AG09319 (cell line): ENCODE results near the gene ATG7.

Source experiments
- DNase-seq: peaks from one replicate; pipeline ENCODE4 v3.0.0-alpha.2; 2010; ENCODE audit warnings: low read depth; ENCODE audit errors: extremely low read depth
- CTCF ChIP-seq: IDR thresholded peaks from 2 replicates; pipeline ENCODE4 v1.5.1; 2011; ENCODE audit warnings: low read depth, mild to moderate bottlenecking, inconsistent platforms, low read length, moderate library complexity

ATG7 gene

GRCh38 chr3:11235385-11235784 is 36.8 kb upstream of the ATG7 start:
- TF ChIP-seq CTCF, result no peak
- DNase-seq, result no peak

- TF ChIP-seq CTCF, result peak; percentile 65
- peak; percentile 48 for DNase-seq
These were observed 35.4 kb upstream of the ATG7 start for GRCh38 chr3:11236588-11237461.

DNA sequence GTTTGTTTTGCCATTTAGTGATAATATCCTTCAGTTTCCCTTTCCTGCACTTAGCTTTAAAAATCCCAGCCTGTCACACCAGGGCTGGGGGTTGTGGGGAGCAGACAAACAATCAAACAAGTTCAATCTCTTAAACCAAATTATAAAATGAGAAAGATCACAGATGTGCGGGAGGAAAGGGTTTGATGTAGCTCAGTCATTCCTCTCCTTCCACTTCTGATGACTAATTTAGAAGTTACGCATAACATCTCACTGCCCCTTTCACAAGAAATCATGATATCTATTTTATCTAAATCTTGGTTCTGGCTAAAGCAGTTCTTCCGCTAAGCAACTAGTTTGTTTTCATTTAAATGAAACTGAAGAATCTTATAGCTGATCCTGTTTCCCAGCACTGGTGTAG is 34.1 kb upstream of the ATG7 start:
- TF ChIP-seq CTCF, result no peak
- DNase-seq, result peak; percentile 66

- peak; percentile 44 for DNase-seq
- TF ChIP-seq CTCF, result no peak
These were observed 33.3 kb upstream of the ATG7 start for GRCh38 chr3:11238880-11239279.

GRCh38 chr3:11239796-11240195 is 32.4 kb upstream of the ATG7 start:
- DNase-seq, result no peak
- TF ChIP-seq CTCF, result no peak

DNA sequence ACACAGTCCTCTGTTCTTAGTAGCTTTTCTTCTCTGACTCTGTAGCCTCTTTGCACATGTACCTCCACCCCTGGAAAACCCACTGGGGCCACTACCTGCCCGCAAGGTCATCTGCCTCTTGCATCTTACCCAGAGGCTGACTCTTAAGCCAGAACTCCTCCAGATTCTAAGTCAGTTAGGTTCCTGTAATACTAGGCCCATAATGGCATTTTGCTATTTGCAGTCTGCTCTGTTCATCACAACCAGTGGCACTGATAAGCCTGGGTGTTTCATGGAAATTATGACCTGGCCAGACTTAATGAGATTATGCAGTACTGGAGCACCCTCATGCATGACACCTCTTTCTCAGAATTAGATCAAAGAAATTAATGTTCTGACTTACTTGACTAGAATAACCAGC is 31.7 kb upstream of the ATG7 start:
- DNase-seq, result no peak
- no peak for TF ChIP-seq CTCF

GRCh38 chr3:11244121-11244677 is 28.0 kb upstream of the ATG7 start:
- DNase-seq, result no peak
- no peak for TF ChIP-seq CTCF
